GM23248 (cell line): ENCODE measurements around the gene RIOK3. TPM values are rescaled to one million over a fixed set of nuclear protein-coding genes. Genes with fewer than 3 reads are reported as not detected.
"Not testable (repeated sequence)": the region's sequence is repeated elsewhere in the genome, so short reads cannot be mapped to it uniquely, and the experiment has no call there.

Experiments used
- DNase-seq: peaks from one replicate; pipeline ENCODE4 v3.0.0-alpha.2; 2015
- H2AFZ ChIP-seq: fragments of 200-600 bp; sonication (generic); 2 replicates; pipeline ENCODE4 v1.6.1; 2016; ENCODE audit warnings: antibody characterized with exemption
- H3F3A ChIP-seq: fragments of 200-600 bp; sonication (generic); 2 replicates; pipeline ENCODE4 v1.6.1; 2016; ENCODE audit warnings: mild to moderate bottlenecking, antibody characterized with exemption, mixed run types; ENCODE audit not compliant: insufficient read depth
- H3K27ac ChIP-seq: fragments of 200-600 bp; sonication (generic); 2 replicates; pipeline ENCODE4 v1.5.1; 2016; ENCODE audit warnings: mild to moderate bottlenecking
- H3K27me3 ChIP-seq: fragments of 200-600 bp; sonication (generic); replicated peaks from 2 replicates; pipeline ENCODE4 v1.6.1; 2016; ENCODE audit warnings: mild to moderate bottlenecking; ENCODE audit not compliant: insufficient read depth
- H3K36me3 ChIP-seq: fragments of 200-600 bp; sonication (generic); 2 replicates; pipeline ENCODE4 v1.6.1; 2016; ENCODE audit warnings: low read depth, mild to moderate bottlenecking
- H3K4me1 ChIP-seq: fragments of 200-600 bp; sonication (generic); 2 replicates; pipeline ENCODE4 v1.6.1; 2016; ENCODE audit warnings: mild to moderate bottlenecking; ENCODE audit not compliant: insufficient read depth
- H3K4me2 ChIP-seq: fragments of 200-600 bp; sonication (generic); one replicate; pipeline ENCODE4 v1.6.1; 2016; ENCODE audit warnings: mild to moderate bottlenecking; ENCODE audit not compliant: unreplicated experiment
- H3K4me3 ChIP-seq: fragments of 200-600 bp; sonication (generic); 2 replicates; pipeline ENCODE4 v1.5.1; 2016; ENCODE audit warnings: mild to moderate bottlenecking
- H3K79me2 ChIP-seq: fragments of 200-600 bp; sonication (generic); 2 replicates; pipeline ENCODE4 v1.6.1; 2016; ENCODE audit warnings: mild to moderate bottlenecking; ENCODE audit not compliant: insufficient read depth
- H3K9ac ChIP-seq: fragments of 200-600 bp; sonication (generic); 2 replicates; pipeline ENCODE4 v1.6.1; 2016; ENCODE audit warnings: mild to moderate bottlenecking
- H3K9me2 ChIP-seq: fragments of 200-600 bp; sonication (generic); 2 replicates; pipeline ENCODE4 v1.6.1; 2016; ENCODE audit warnings: mixed run types, mild to moderate bottlenecking, moderate library complexity; ENCODE audit not compliant: insufficient read depth
- H3K9me3 ChIP-seq: fragments of 200-600 bp; sonication (generic); one replicate; pipeline ENCODE4 v1.6.1; 2017; ENCODE audit warnings: low read depth
- H4K20me1 ChIP-seq: fragments of 200-600 bp; sonication (generic); 2 replicates; pipeline ENCODE4 v1.6.0; 2016; ENCODE audit not compliant: insufficient read depth
- EZH2 ChIP-seq: fragments of 200-600 bp; sonication (generic); IDR thresholded peaks from 2 replicates; pipeline ENCODE4 v1.6.1; 2018; ENCODE audit warnings: antibody characterized with exemption, mild to moderate bottlenecking; ENCODE audit not compliant: insufficient read depth, poor library complexity, severe bottlenecking
- EZH2phosphoT487 ChIP-seq: fragments of 200-600 bp; sonication (generic); IDR thresholded peaks from 2 replicates; pipeline ENCODE4 v1.6.1; 2018; ENCODE audit warnings: antibody characterized with exemption, moderate library complexity, mild to moderate bottlenecking, low read depth; ENCODE audit not compliant: insufficient read depth
- WGBS, 2 experiments: methylation state at CpG; one replicate each; pipeline ENCODE4 v1.1.6; 2015 to 2017; ENCODE audit warnings: low lambda C conversion rate in 2 of 2, low coverage in 1 of 2; ENCODE audit errors: missing lambda C conversion rate in 2 of 2; 5-methylcytosine and 5-hydroxymethylcytosine counted together
- in situ Hi-C: fragments of 300-500 bp; cut with MboI; formaldehyde crosslinking; loops from 2 replicates; pipeline ENCODE4 v1.15.0; 2020
- polyA plus RNA-seq: library from polyadenylated mRNA; unstranded; fragments of >200 nt; fragmentation: Nextera tagmentation; extraction: Ambion mirVana; gene quantifications from 2 replicates; pipeline ENCODE4 v1.2.1, GENCODE V29; 2016
- total RNA-seq: library from RNA; depleted of rRNA; stranded (reverse); fragments of >200 nt; shearing (Covaris generic); gene quantifications from 2 replicates; pipeline ENCODE4 v1.2.3, GENCODE V29; 2014

Gene RIOK3
- total and polyA plus RNA-seq, 2 experiments from 2014 or later: 81.8 to 89.3 TPM

DNA sequence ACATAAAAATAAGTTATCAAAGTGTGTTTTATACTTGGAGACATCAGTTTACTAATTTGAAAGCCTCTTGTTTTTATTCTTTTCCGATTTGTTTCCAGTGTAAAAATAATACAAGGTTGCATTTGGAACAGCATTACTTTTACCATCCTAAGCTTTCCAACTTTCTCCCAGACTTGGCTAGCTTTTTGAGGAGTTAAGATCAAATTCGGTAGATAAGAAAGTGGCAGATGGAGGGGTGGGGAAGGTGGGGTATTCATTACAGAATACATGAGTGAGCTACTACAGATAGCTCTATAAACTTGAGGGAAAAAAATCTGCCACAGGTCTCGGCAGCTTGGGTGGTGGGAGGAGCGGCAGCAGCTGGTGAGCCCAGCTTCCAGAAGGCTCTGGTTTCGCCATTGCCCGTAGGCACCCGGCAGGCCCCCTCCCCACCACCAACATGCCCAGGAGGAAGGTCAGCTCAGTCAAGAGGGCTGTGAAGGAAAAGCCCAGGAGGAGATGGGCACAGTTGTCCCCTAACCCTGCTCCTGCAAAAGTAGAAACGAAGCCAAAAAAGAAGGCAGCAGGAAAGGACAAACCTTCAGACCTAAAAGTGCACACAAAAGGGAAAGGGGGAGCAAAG lies 31.6 kb downstream of the RIOK3 start:
- H3K4me2 ChIP-seq: no peak overlapping the region
- no peak for DNase-seq
- H3K9ac ChIP-seq: no peak overlapping the region
- H4K20me1 ChIP-seq: no peaks in the 10 kb centered on the region
- no peak for TF ChIP-seq EZH2phosphoT487
- TF ChIP-seq EZH2: no peak
- H2AFZ ChIP-seq: no peak overlapping the region
- H3K36me3 ChIP-seq: peaks cover 34% of the 10 kb centered on the region
- H3K4me1 ChIP-seq: peaks cover 5% of the 10 kb centered on the region; the same call in 1 of the 2 replicates
- H3F3A ChIP-seq: peaks cover 49% of the 10 kb centered on the region
- H3K27ac ChIP-seq: no peak overlapping the region
- in situ Hi-C loops: no loop called here
- no peaks in the 10 kb centered on the region for H3K79me2 ChIP-seq
- H3K9me2 ChIP-seq: no peaks in the 10 kb centered on the region
- no peaks in the 10 kb centered on the region for H3K27me3 ChIP-seq
- no peaks in the 10 kb centered on the region for H3K9me3 ChIP-seq
- WGBS, 2 experiments: 77% methylated on average over 8 of the region's 8 CpGs
- no peak overlapping the region for H3K4me3 ChIP-seq

DNA sequence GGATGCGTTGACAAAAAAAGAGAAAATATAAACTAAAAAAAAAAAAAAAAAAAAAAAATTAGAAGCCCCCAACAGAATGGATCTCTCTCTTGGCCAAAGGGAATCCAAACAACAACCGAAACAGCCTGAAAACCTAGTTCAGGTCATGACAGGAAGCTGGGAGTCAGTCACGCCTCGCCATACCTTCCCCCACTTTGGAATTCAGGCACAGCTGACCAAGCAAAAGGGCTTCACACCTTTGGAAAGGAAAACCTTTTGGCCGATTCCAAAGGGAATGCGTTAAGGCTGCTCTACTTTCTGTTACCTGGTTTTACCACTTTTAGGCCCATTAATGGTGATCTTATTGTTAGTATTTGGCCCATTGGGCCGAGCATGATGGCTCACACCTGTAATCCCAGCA lies 32.3 kb downstream of the RIOK3 start:
- Histone ChIP-seq H3K36me3 (peaks cover 28% of the 10 kb centered on the region), H3K4me3 (no peak overlapping the region), H2AFZ (no peak overlapping the region), H3K27ac (no peak overlapping the region), H3K9me3 (no peaks in the 10 kb centered on the region), H4K20me1 (no peaks in the 10 kb centered on the region), H3K27me3 (no peaks in the 10 kb centered on the region), H3K4me1 (peaks cover 5% of the 10 kb centered on the region; the same call in 1 of the 2 replicates), H3F3A (peaks cover 44% of the 10 kb centered on the region), H3K79me2 (no peaks in the 10 kb centered on the region), H3K4me2 (no peak overlapping the region), H3K9me2 (no peaks in the 10 kb centered on the region), H3K9ac (no peak overlapping the region)
- WGBS, 2 experiments: 74 to 79% methylated on average over 7 of the region's 7 CpGs
- in situ Hi-C loops: no loop called here
- TF ChIP-seq EZH2phosphoT487: no peak
- no peak for TF ChIP-seq EZH2
- DNase-seq: no peak

- Histone ChIP-seq H3K4me3 (no peak overlapping the region), H3K36me3 (peaks cover 8% of the 10 kb centered on the region)
- DNase-seq: peak; percentile 23
These were observed 34.9 kb downstream of the RIOK3 start for GRCh38 chr18:23487738-23488570.

DNA sequence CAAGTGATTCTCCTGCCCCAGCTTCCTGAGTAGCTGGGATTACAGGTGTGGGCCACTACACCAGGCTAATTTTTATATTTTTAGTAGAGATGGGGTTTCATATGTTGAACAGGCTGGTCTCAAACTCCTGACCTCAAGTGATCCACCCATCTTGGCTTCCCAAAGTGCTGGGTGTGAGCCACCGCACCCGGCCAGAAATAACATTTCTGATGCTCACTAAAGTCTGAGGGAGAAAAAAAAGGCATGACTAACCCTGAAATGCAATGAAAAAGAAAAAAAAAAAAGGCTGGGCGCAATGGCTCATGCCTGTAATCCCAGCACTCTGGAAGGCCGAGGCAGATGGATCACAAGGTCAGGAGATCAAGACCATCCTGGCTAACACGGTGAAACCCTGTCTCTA lies 36.5 kb downstream of the RIOK3 start:
- not testable (repeated sequence) for H3K4me1 ChIP-seq

More at GRCh38 chr18:23487738-23488570, 34.9 kb downstream of the RIOK3 start:
- H3K27ac ChIP-seq: no peak overlapping the region
- H3K9me3 ChIP-seq: no peaks in the 10 kb centered on the region
- no peaks in the 10 kb centered on the region for H3K27me3 ChIP-seq
- no peak overlapping the region for H3K9ac ChIP-seq
- H2AFZ ChIP-seq: peak overlapping the region; percentile 50; the same call in 1 of the 2 replicates
- no peaks in the 10 kb centered on the region for H3K79me2 ChIP-seq
- peaks cover 24% of the 10 kb centered on the region for H3F3A ChIP-seq
- no peak overlapping the region for H3K4me2 ChIP-seq
- H3K9me2 ChIP-seq: no peaks in the 10 kb centered on the region
- in situ Hi-C loops: no loop called here
- TF ChIP-seq EZH2phosphoT487 (no peak), EZH2 (no peak)
- H4K20me1 ChIP-seq: no peaks in the 10 kb centered on the region
- WGBS, 2 experiments: 61 to 69% methylated on average over 14 of the region's 14 CpGs
- peaks cover 5% of the 10 kb centered on the region; the same call in 1 of the 2 replicates for H3K4me1 ChIP-seq

More for the DNA sequence above, 36.5 kb downstream of the RIOK3 start:
- in situ Hi-C loops, H3K9me2 ChIP-seq, H3K9me3 ChIP-seq, H3K79me2 ChIP-seq, H3K9ac ChIP-seq, H3K36me3 ChIP-seq, H3K4me2 ChIP-seq, H3K4me3 ChIP-seq, H3F3A ChIP-seq, H2AFZ ChIP-seq, H4K20me1 ChIP-seq, DNase-seq, H3K27me3 ChIP-seq, H3K27ac ChIP-seq: not testable (repeated sequence)
- 67 to 68% methylated on average over 5 of the region's 5 CpGs for WGBS, 2 experiments
